ENCODE data around the gene MEF2A.

- TF ChIP-seq IRF2 (CRISPR knock-in tag; IDR thresholded peaks at IDR 0.05) (no peak), POLR2A (conservative IDR thresholded peaks at IDR 0.05) (no peak)
Measured at GRCh38 chr15:99668533-99669182, 102.9 kb downstream of the MEF2A start.

Measured in K562 (cell line).